Fibroblast of lung (primary cell): ENCODE measurements around the gene CLCF1.

Experiments
- CTCF ChIP-seq, 2 donors: IDR thresholded peaks in 1 of 2; conservative IDR thresholded peaks in 1 of 2; 1 replicate in 1 of 2; 2 replicates in 1 of 2; pipeline ENCODE4 v1.5.1; 2011 to 2012; ENCODE audit warnings: low read length in 2 of 2, control low read depth in 1 of 2, inconsistent platforms in 1 of 2, low read depth in 1 of 2, mild to moderate bottlenecking in 1 of 2
- EZH2 ChIP-seq: IDR thresholded peaks from 2 replicates; pipeline ENCODE4 v1.5.1; 2012; ENCODE audit warnings: low read length, control low read depth, mild to moderate bottlenecking; ENCODE audit errors: missing control alignments

- no peak for TF ChIP-seq CTCF (conservative IDR thresholded peaks at IDR 0.05 in 1 of 2, IDR thresholded peaks at IDR 0.05 in 1 of 2; ENCODE audit: low read depth in 1 of 2, low read length in 2 of 2)
- TF ChIP-seq EZH2 = peak; percentile 75
These were observed 42.3 kb upstream of the CLCF1 start, which contains the start of gene CARNS1 for GRCh38 chr11:67415501-67416304.
